Heart left ventricle (tissue), 16 donors: Measurements from ENCODE around the gene CACNA1C. TPM values are rescaled to one million over a fixed set of nuclear protein-coding genes. Genes with fewer than 3 reads are reported as not detected.

Source experiments
- ATAC-seq, 4 donors: fragments of 200-7000 bp; cut with Tn5 transposase; one replicate each; pipeline ENCODE4 v1.9.1; 2020 to 2022; ENCODE audit warnings: moderate library complexity in 4 of 4, mild to moderate bottlenecking in 3 of 4, moderate number of reproducible peaks in 1 of 4
- DNase-seq, 5 donors: peaks; one replicate each; pipeline ENCODE4 v3.0.0-alpha.2; 2020
- H3K27ac ChIP-seq, 12 donors: fragments of 200-600 bp; sonication (generic) in 4 of 12; one replicate each; pipeline versions ENCODE4 v1.5.0 to v1.8.0; 2016 to 2022; ENCODE audit warnings: mild to moderate bottlenecking in 2 of 12
- H3K27me3 ChIP-seq, 9 donors: fragments of 200-600 bp; sonication (generic) in 2 of 9; one replicate each; pipeline versions ENCODE4 v1.5.1 to v1.8.0; 2016 to 2022; ENCODE audit warnings: mild to moderate bottlenecking in 3 of 9
- H3K36me3 ChIP-seq, 9 donors: fragments of 200-600 bp; sonication (generic) in 2 of 9; one replicate each; pipeline versions ENCODE4 v1.5.0 to v1.8.0; 2018 to 2022; ENCODE audit warnings: mild to moderate bottlenecking in 2 of 9
- H3K4me1 ChIP-seq, 12 donors: fragments of 200-600 bp; sonication (generic) in 4 of 12; one replicate each; pipeline versions ENCODE4 v1.5.0 to v1.8.0; 2016 to 2022; ENCODE audit warnings: mild to moderate bottlenecking in 3 of 12
- H3K4me3 ChIP-seq, 12 donors: fragments of 200-600 bp; sonication (generic) in 4 of 12; one replicate each; pipeline versions ENCODE4 v1.5.0 to v1.8.0; 2017 to 2022; ENCODE audit warnings: mild to moderate bottlenecking in 9 of 12, moderate library complexity in 4 of 12
- H3K9me3 ChIP-seq, 12 donors: fragments of 200-600 bp; sonication (generic) in 4 of 12; one replicate each; pipeline versions ENCODE4 v1.5.0 to v1.8.0; 2016 to 2022; ENCODE audit warnings: mild to moderate bottlenecking in 1 of 12
- POLR2A ChIP-seq, 2 donors: fragments of 450-650 bp; IDR thresholded peaks; one replicate each; pipeline ENCODE4 v1.6.1; 2017; ENCODE audit warnings: antibody characterized with exemption in 2 of 2, mild to moderate bottlenecking in 2 of 2, moderate library complexity in 2 of 2
- WGBS, 4 donors: extraction: QIAGEN DNeasy Blood & Tissue Kit in 2 of 4; methylation state at CpG; one replicate each; pipeline versions ENCODE4 v1.1.5 to v1.1.7; 2013 to 2018; 5-methylcytosine and 5-hydroxymethylcytosine counted together
- intact Hi-C, 10 donors: fragments of 100-400 bp; cut with DNase I; formaldehyde crosslinking; loops; one replicate each; pipeline versions ENCODE4 v1.11.1 to v1.14.2; 2022
- polyA plus RNA-seq, 2 donors: library from polyadenylated mRNA; stranded (reverse); fragments of 200-250 nt; gene quantifications; one replicate each; pipeline ENCODE4 v1.2.3, GENCODE V29; 2013
- total RNA-seq, 9 donors: library from RNA; depleted of rRNA in 2 of 9; stranded (reverse); fragments of >200 nt in 2 of 9; fragmentation: NEBNext Ultra II Directional in 3 of 9; extraction: Animal tissue kit (Norgen Biotek cat#: 25700) in 3 of 9; gene quantifications; one replicate each; pipeline versions ENCODE4 v1.1.0 to v1.2.4, GENCODE V29; 2016 to 2023
- TF ChIP-seq, protein P1 (sequence below), 12 donors: fragments of 200-600 bp; sonication (generic) in 4 of 12; IDR thresholded peaks; one replicate each; pipeline versions ENCODE4 v1.5.0 to v1.8.0; 2018 to 2022; ENCODE audit warnings: antibody characterized with exemption in 12 of 12, mild to moderate bottlenecking in 5 of 12
- donor health status: ischemic (EF 13 %, LVEDD 7.1; RV severe dilation, severe dysfunction).
- donor health status: healthy with polysubstance abuse.
- donor health status: DM: no; HTN: yes; CAD: no.
- donor health status: DM: no; HTN: no; CAD: no.
- donor health status: ischemic (EF 25% LVEDD 6.9; RV normal size, moderate dysfunction).
- donor health status: ischemic (EF 25% LVEDD 5.7; RV mildly dilated, moderate dysfunction).
- donor health status: healthy.
- donor health status: DM: yes; HTN: yes; CAD: no.
- donor health status: ischemic (EF 35%, LVEDD 5.7; RV mildly dilated, moderate dysfunction).
- donor health status: nonischemic (EF 11% LVEDD 7.7; RV severe dilation, severe dysfunction).
- donor health status: DM: yes; HTN: yes; CAD: no.
- donor health status: PGD.
- donor health status: ischemic (EF 29% LVEDD 5.4; RV normal size, mild dysfunction).
- donor health status: nonischemic (EF 23%, LVEDD 6.1; RV moderate dilation, normal function).

The CACNA1C gene
- total and polyA plus RNA-seq, 11 donors, result 41.9 to 196 (median 164) TPM

- peak in 1 of 4 donors; percentile 28 for ATAC-seq
- H3K36me3 ChIP-seq, result no peaks in the 10 kb centered on the region
- no peaks in the 10 kb centered on the region for H3K27me3 ChIP-seq
- peak overlapping the region in 5 of 12 donors; percentile 8 to 58 (median 21) for H3K27ac ChIP-seq
- H3K4me1 ChIP-seq, result peaks cover 5 to 84% (median 19%) of the 10 kb centered on the region in 12 donors
- no peak overlapping the region for H3K4me3 ChIP-seq
- peak in 1 of 5 donors; percentile 31 for DNase-seq
- TF ChIP-seq, protein P1, sequence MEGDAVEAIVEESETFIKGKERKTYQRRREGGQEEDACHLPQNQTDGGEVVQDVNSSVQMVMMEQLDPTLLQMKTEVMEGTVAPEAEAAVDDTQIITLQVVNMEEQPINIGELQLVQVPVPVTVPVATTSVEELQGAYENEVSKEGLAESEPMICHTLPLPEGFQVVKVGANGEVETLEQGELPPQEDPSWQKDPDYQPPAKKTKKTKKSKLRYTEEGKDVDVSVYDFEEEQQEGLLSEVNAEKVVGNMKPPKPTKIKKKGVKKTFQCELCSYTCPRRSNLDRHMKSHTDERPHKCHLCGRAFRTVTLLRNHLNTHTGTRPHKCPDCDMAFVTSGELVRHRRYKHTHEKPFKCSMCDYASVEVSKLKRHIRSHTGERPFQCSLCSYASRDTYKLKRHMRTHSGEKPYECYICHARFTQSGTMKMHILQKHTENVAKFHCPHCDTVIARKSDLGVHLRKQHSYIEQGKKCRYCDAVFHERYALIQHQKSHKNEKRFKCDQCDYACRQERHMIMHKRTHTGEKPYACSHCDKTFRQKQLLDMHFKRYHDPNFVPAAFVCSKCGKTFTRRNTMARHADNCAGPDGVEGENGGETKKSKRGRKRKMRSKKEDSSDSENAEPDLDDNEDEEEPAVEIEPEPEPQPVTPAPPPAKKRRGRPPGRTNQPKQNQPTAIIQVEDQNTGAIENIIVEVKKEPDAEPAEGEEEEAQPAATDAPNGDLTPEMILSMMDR (IDR thresholded peaks at IDR 0.05), result no peak
- TF ChIP-seq POLR2A (IDR thresholded peaks at IDR 0.05), result no peak
- intact Hi-C loops, result no loop called here
- H3K9me3 ChIP-seq, result no peaks in the 10 kb centered on the region
- WGBS, 4 donors, result 90 to 94% (median 91%) methylated on average over 19 of the region's 19 CpGs
Observed at GRCh38 chr12:2414810-2415567, 362.2 kb downstream of the CACNA1C start.

DNA sequence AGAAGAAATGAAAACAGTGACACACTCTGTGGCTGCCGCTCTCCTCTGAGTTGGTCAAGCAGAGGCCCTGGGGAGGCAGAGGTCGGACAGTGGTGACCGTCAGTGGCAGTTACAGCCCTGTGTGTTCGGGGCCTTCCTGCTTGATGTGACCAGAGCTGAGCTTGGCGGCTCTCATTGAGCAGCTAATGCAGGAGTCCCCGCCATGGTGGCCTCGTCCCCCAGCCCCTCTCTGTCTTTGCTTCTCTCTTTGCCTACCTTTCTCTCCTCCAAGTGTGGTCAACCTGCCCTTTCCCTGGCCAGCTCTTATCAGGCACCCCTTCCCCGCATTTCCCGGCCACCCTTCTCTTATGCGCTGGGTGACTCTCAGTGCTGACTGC lies 362.8 kb downstream of the CACNA1C start:
- Histone ChIP-seq H3K27me3 (no peaks in the 10 kb centered on the region), H3K4me1 (peaks cover 5 to 78% (median 19%) of the 10 kb centered on the region in 12 donors), H3K36me3 (no peaks in the 10 kb centered on the region), H3K9me3 (no peaks in the 10 kb centered on the region), H3K27ac (peak overlapping the region in 2 of 12 donors; percentile 11 to 58), H3K4me3 (no peak overlapping the region)
- peak in 1 of 5 donors; percentile 31 for DNase-seq
- no peak for ATAC-seq
- intact Hi-C loops, result no loop called here
- WGBS, 4 donors, result 81 to 89% (median 84%) methylated on average over 10 of the region's 10 CpGs
- TF ChIP-seq, protein P1 (IDR thresholded peaks at IDR 0.05), result no peak
- TF ChIP-seq POLR2A (IDR thresholded peaks at IDR 0.05), result no peak

DNA sequence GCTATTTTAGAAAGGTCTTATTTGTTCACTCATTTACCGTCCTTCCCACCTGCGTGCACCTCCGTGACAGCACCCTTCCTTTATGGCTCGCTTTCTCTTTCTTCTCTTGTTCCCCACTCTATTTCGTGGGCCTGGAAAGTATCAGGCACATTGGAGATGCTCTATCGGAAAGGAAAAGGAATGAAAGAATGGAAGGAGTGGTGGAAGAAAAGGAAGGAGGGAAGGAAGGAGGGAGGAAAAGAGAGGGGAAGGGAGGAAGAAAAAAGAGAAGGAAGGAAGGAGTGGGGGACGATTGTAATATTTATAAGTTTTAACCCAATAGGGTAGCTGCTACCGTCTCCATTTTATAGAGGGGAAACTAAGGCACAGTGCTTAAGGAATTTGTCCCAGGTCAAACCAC lies 363.4 kb downstream of the CACNA1C start:
- intact Hi-C loops, result no loop called here
- Histone ChIP-seq H3K9me3 (no peaks in the 10 kb centered on the region), H3K4me3 (no peak overlapping the region), H3K27ac (peak overlapping the region in 1 of 12 donors; percentile 41), H3K4me1 (peaks cover 5 to 72% (median 19%) of the 10 kb centered on the region in 12 donors), H3K27me3 (no peaks in the 10 kb centered on the region), H3K36me3 (no peaks in the 10 kb centered on the region)
- DNase-seq (peak in 1 of 5 donors; percentile 6), ATAC-seq (no peak)
- TF ChIP-seq, protein P1 (IDR thresholded peaks at IDR 0.05), result no peak
- TF ChIP-seq POLR2A (IDR thresholded peaks at IDR 0.05), result no peak
- 86 to 89% (median 89%) methylated on average over 8 of the region's 8 CpGs for WGBS, 4 donors

- DNase-seq, result peak in 1 of 5 donors; percentile 20
- no peaks in the 10 kb centered on the region for H3K36me3 ChIP-seq
- H3K9me3 ChIP-seq, result no peaks in the 10 kb centered on the region
- H3K4me3 ChIP-seq, result no peak overlapping the region
- peak overlapping the region in 1 of 12 donors; percentile 22 for H3K27ac ChIP-seq
- TF ChIP-seq, protein P1 (IDR thresholded peaks at IDR 0.05), result no peak
- no peak for TF ChIP-seq POLR2A (IDR thresholded peaks at IDR 0.05)
- intact Hi-C loops, result no loop called here
- WGBS, 4 donors, result 86 to 93% (median 89%) methylated on average over 10 of the region's 10 CpGs
- no peaks in the 10 kb centered on the region for H3K27me3 ChIP-seq
- ATAC-seq, result no peak
- peaks cover 4 to 69% (median 18%) of the 10 kb centered on the region in 12 donors for H3K4me1 ChIP-seq
Observed at GRCh38 chr12:2417481-2418160, 364.8 kb downstream of the CACNA1C start.
